Activated gamma-delta T cell treated with anti-CD3 and anti-CD28 coated beads, Interleukin-2, amount 50 U/mL, for 16 hours (primary cell): Measurements from ENCODE around the gene CFP.
"Not testable (repeated sequence)": the region's sequence is repeated elsewhere in the genome, so short reads cannot be mapped to it uniquely, and the experiment has no call there.

Experiments used
- DNase-seq: peaks from one replicate; pipeline ENCODE4 v3.0.0-alpha.2; 2020; ENCODE audit warnings: low read depth

Gene CFP

DNA sequence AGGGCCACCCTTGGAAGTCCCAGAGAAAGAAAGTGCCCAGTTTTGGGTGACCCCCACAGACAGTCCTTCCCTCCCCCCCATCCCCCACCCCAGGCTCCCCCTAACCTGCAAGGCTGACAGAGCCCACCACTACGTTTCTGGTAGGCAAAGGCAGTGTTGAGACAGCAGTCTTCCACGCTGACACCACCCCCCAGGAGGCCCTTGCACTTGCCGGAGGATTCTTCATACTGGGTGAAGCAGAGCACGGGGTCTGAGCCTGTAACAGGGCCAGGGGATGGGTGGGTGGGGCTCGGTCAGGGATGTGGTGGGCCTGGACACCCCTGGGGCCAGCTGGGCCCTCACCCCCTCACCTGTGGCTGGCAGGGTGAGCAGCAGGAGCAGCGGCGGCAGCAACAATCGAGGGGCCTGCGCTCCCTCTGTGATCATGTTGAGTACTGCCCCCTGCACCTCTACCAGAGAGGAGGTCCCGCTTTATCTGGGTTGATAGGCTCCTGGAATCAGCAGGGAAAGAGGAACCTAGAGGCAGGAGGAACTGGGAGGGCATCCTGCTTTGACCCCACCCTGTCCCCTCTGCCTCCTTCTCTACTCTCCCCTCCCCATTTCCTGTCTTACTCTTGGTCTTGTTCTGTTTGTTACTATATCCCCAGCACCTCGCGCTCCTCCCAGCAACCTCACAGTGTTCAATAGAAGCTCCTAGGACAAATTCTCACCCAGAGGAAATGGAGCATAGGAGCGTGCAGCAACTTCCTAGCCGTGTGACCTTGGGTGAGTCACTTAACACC lies at the start of gene CFP:
TSS of gene CFP (minus strand) at position 512 of the 782 bp plus-strand sequence. CDS start at position 426, 86 bp downstream.
- no peak for DNase-seq

DNA sequence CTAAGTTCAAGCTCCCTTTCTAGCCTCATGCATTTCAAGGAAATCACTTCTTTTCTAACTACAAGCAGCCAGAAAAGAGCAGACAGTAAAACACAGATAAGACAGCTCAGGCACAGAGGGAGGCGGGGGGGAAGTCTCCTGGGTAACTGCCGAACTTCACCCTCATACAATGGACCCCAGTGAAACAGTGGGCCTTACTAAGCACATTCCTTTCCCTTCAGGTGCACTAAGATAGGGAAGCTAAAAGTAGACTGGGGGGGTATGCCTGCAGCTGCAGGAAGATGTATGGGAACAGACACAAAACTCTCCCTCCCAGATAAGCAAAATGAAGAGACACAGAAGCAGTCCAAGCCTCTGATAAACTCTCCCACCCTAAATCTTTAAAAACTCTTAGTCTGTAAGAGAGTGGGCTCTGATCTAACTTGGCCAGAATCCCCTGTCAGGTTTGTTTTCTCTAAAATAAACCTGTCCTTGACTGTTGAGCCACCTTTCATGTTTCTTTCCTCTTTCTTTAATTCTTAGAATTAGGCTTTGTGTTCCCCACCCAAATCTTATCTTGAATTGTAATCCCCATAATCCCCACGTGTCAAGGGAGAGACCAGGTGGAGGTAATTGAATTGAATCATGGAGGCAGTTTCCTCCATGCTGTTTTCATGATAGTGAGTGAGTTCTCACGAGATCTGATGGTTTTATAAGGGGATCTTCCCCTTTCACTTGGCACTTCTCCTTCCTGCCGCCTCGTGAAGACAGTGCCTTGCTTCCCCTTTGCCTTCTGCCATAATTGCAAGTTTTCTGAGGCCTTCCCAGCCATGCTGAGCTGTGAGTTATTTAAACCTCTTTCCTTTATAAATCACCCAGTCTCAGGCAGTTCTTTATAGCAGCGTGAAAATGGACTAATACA lies 46.5 kb upstream of the CFP start:
- DNase-seq = not testable (repeated sequence)

- no peak for DNase-seq
Observed at GRCh38 chrX:47674776-47675175, 45.0 kb upstream of the CFP start.

- not testable (repeated sequence) for DNase-seq
Observed at GRCh38 chrX:47665797-47666196, 36.1 kb upstream of the CFP start.

- DNase-seq = no peak
Observed at GRCh38 chrX:47664737-47665136, 35.0 kb upstream of the CFP start.

DNA sequence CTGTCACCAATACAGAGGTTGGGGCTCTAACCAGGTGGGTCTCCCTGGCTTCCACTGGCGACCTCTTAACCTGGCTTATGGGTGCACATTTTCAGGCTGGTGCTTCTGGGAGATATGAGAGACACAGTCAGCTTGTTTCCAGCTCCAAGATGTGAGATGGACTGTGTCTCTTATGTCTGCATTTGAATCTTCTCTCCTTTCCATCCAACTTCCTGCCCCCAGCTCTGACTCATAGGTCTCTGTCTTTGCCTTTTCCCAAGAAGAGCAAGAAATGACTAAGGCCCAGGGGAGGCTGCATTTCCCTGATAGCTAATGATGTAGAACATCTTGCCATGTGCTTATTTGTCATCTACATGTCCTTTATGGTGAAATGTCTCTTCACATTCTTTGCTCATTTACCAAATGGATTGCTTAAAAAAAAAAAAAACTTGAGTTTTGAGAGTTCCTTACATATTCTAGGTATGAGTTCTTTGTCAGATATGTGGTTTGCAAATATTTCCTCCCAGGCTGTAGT lies 32.5 kb upstream of the CFP start:
- DNase-seq = no peak

DNA sequence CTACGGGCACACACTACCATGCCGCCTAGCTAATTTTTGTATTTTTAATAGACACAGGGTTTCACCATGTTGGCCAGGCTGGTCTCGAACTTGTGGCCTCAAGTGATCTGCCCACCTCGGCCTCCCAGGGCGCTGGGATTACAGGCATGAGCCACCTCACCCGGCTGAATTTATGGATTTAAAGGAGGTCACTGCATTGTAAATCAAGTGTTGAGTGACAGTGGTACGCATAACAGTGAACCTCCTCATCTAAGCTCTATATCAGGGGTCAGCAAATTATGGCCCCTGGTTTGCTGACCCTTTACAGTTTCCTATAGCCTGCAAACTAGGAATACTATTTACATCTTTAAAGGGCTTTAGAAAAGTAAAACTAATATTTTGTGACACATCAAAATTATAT lies 31.8 kb upstream of the CFP start:
- DNase-seq = no peak

DNA sequence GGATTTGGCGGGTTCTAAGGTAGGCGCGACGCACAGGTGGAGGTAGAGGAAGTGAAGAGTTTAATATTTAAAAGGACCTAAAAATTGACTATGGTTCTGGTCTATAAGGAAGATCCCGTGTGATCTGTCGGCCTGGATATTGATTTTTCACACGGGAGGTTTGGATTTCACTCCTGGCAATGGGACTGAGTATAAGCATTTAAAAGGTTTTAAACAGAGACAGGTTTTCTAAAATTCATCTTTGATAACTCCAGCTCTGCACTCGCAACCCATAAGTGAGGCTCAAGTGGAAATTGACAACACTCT lies 29.6 kb upstream of the CFP start:
- no peak for DNase-seq

- DNase-seq = peak; percentile 82
Observed at GRCh38 chrX:47658684-47659420, 29.1 kb upstream of the CFP start, which contains the start of gene UXT. TSS of gene UXT (minus strand) at chrX:47659180. CDS start at chrX:47658927, 253 bp downstream.

GRCh38 chrX:47658301-47658683 lies 28.6 kb upstream of the CFP start:
- DNase-seq = no peak

- DNase-seq = no peak
Observed at GRCh38 chrX:47651043-47651905, 21.5 kb upstream of the CFP start.

GRCh38 chrX:47650164-47651042 lies 20.7 kb upstream of the CFP start, which contains the start of gene ELK1:
TSS of gene ELK1 (minus strand) at chrX:47650563. CDS start at chrX:47641441, 9,122 bp downstream.
- DNase-seq = peak; percentile 78

DNA sequence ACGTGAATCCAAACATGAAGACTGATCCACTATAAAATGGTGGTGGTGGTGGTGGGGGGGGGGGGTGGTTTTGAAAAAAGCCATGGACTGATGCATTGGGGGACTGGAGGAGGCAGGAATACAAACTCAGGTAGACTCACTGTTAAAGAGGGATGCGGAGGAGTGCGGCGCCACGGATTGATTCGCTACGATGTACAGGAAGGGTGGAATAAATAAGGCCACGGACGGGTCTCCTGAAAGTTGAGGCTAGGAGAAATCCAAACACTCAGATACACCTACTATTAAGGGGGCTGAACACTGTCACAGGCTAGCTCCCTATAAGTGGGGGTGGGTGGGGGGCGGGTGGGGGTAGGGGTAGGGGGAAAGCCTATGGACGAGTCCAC lies 20.0 kb upstream of the CFP start:
- DNase-seq = no peak

DNA sequence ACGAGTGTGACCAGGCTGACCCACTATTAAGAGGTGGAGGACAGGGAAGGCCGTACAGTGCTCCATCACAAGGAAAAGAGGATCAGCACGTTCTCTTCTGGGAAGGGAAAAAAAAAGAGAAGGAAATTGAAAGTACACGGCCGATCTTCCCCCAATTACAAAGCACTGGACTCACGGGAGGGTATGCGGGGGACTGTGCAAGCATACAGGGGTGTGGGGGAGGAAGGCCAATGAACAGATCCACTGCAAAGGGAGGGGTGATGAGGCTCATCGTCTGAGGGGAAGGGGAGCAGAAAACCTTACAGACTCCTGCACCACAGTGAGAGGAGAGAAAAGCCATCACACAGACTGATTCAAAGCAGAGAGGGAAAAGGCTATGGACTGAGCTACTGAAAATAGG lies 19.5 kb upstream of the CFP start:
- no peak for DNase-seq

DNA sequence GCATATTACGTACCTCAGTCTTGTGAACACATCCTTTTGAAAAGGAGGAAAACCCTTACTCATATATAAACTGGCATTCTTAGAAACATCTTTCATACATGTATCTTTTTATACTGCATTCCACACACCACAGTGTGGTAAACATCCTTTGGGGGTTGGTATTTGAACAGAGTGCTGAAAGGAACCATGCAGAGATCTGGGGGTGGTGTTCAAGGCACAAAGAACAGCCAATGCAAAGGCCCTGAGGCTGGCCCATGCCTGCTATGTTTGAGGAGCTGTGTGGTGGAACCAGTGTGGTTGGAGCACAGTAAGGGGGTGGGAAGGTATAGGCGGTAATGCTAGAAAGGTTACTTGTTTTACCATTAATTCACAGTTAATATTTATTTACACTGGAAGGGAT lies 18.6 kb upstream of the CFP start:
- no peak for DNase-seq

GRCh38 chrX:47646636-47647035 lies 16.9 kb upstream of the CFP start:
- no peak for DNase-seq

- no peak for DNase-seq
Observed at GRCh38 chrX:47645530-47645929, 15.8 kb upstream of the CFP start.

DNA sequence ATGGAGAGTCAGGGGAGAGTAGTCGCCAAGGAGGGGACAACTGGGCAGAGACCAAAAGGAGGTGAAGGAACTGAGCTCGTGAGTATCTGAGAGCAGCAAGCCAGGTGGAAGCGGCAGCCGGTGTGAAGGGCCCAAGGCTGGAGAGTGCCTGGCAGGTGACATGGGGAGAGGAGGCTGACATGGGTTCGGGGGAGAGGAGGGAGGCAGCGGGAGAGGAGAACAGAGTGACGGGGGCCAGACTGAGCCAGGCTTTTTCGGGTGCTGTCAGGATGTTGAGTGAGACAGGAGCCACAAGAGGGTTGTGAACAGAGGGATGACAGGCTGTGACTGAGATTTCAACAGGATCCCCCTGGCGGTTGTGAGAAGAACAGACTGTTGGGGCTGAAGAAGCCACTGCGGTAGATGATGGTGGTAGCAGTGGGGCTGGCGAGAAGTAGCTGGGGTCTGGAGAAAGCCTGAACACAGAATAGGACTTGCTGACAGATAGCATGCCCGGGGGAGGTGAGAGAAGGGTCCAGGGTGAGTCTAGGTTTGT lies 14.9 kb upstream of the CFP start:
- no peak for DNase-seq

- DNase-seq = no peak
Observed at GRCh38 chrX:47643926-47644325, 14.2 kb upstream of the CFP start.

- DNase-seq = no peak
Observed at GRCh38 chrX:47638816-47639215, 9.1 kb upstream of the CFP start.
